ENCODE data around the gene CDK5. TPM values are rescaled to one million over a fixed set of nuclear protein-coding genes. Genes with fewer than 3 reads are reported as not detected.

The CDK5 gene
- total RNA-seq, result 10 to 100 TPM in 2 of 3 donors, 1 to 10 TPM in 1; 8.3 to 12.4 (median 11.7) TPM
- long read RNA-seq, donor 1, transcript CDK5-204 (12 exons, 1,758 nt), result major isoform, 12 of 14 reads
- long read RNA-seq, donor 1, partial matches to known transcripts, result 0 of 14 reads
- long read RNA-seq, donor 1, other reads (novel, unspliced or antisense), result 2 of 14 reads
- long read RNA-seq, donor 2, transcript CDK5-204 (12 exons, 1,758 nt), result major isoform, 9 of 9 reads
- long read RNA-seq, donor 2, partial matches to known transcripts, result 0 of 9 reads
- long read RNA-seq, donor 2, other reads (novel, unspliced or antisense), result 0 of 9 reads

GRCh38 chr7:151057506-151057988, at the start of gene CDK5:
TSS of gene CDK5 (minus strand) at chr7:151057897. CDS start at chr7:151057848, 49 bp downstream.
- intact Hi-C loops (cut with DNase I, micrococcal nuclease), result no loop called here
- ATAC-seq (no peak), DNase-seq (no peak)
- no peaks in the 10 kb centered on the region for H3K36me3 ChIP-seq (ENCODE audit: low read depth)
- no peak for TF ChIP-seq CTCF (IDR thresholded peaks at IDR 0.05)
- peak within 1 kb of the TSS; percentile 36 for H3K4me3 ChIP-seq
- peaks cover 36% of the 10 kb centered on the region for H3K4me1 ChIP-seq (ENCODE audit: low read depth)
- no peaks in the 10 kb centered on the region for H3K9me3 ChIP-seq

- no peak for TF ChIP-seq CTCF (IDR thresholded peaks at IDR 0.05)
- no peak for ATAC-seq
- no peak for DNase-seq
- Histone ChIP-seq H3K4me3 (no peak overlapping the region), H3K4me1 (ENCODE audit: low read depth) (no peaks in the 10 kb centered on the region), H3K36me3 (ENCODE audit: low read depth) (no peaks in the 10 kb centered on the region), H3K9me3 (no peaks in the 10 kb centered on the region)
- intact Hi-C loops (cut with DNase I, micrococcal nuclease), result no loop called here
Measured at GRCh38 chr7:151104411-151105235, 46.9 kb upstream of the CDK5 start.

GRCh38 chr7:151103973-151104372, 46.3 kb upstream of the CDK5 start:
- H3K36me3 ChIP-seq (ENCODE audit: low read depth), result no peaks in the 10 kb centered on the region
- no peak for ATAC-seq
- H3K9me3 ChIP-seq, result no peaks in the 10 kb centered on the region
- no peak for TF ChIP-seq CTCF (IDR thresholded peaks at IDR 0.05)
- H3K4me1 ChIP-seq (ENCODE audit: low read depth), result no peaks in the 10 kb centered on the region
- no peak overlapping the region for H3K4me3 ChIP-seq
- DNase-seq, result no peak
- intact Hi-C loops (cut with DNase I, micrococcal nuclease), result no loop called here

GRCh38 chr7:151102991-151103390, 45.3 kb upstream of the CDK5 start:
- H3K9me3 ChIP-seq, result no peaks in the 10 kb centered on the region
- TF ChIP-seq CTCF (IDR thresholded peaks at IDR 0.05), result no peak
- DNase-seq, result no peak
- no peak overlapping the region for H3K4me3 ChIP-seq
- no peaks in the 10 kb centered on the region for H3K36me3 ChIP-seq (ENCODE audit: low read depth)
- no peak for ATAC-seq
- H3K4me1 ChIP-seq (ENCODE audit: low read depth), result no peaks in the 10 kb centered on the region
- intact Hi-C loops (cut with DNase I, micrococcal nuclease), result no loop called here

- Histone ChIP-seq H3K36me3 (ENCODE audit: low read depth) (no peaks in the 10 kb centered on the region), H3K4me3 (no peak overlapping the region), H3K4me1 (ENCODE audit: low read depth) (no peaks in the 10 kb centered on the region), H3K9me3 (no peaks in the 10 kb centered on the region)
- DNase-seq (no peak), ATAC-seq (peak; percentile 13)
- intact Hi-C loops (cut with DNase I, micrococcal nuclease), result no loop called here
- no peak for TF ChIP-seq CTCF (IDR thresholded peaks at IDR 0.05)
Measured at GRCh38 chr7:151101621-151102396, 44.1 kb upstream of the CDK5 start.
